GM21576 (cell line): ENCODE data around the gene CIDEB.

Experiments
- ATAC-seq: cut with Tn5 transposase; IDR thresholded peaks from one replicate; pipeline ENCODE4 v1.9.1; 2021; ENCODE audit warnings: mild to moderate bottlenecking, moderate library complexity; ENCODE audit not compliant: unreplicated experiment

Gene CIDEB

GRCh38 chr14:24270537-24271133 is 37.1 kb downstream of the CIDEB start:
- ATAC-seq, result no peak

GRCh38 chr14:24269910-24270536 is 37.8 kb downstream of the CIDEB start:
- ATAC-seq, result no peak

GRCh38 chr14:24269368-24269767 is 38.4 kb downstream of the CIDEB start:
- ATAC-seq, result no peak

GRCh38 chr14:24268225-24268624 is 39.6 kb downstream of the CIDEB start:
- ATAC-seq, result no peak

GRCh38 chr14:24267516-24267915 is 40.3 kb downstream of the CIDEB start:
- no peak for ATAC-seq

- ATAC-seq, result no peak
Observed at GRCh38 chr14:24266344-24267244, 41.2 kb downstream of the CIDEB start.

GRCh38 chr14:24264298-24264697 is 43.5 kb downstream of the CIDEB start:
- ATAC-seq, result no peak

GRCh38 chr14:24263848-24264247 is 43.9 kb downstream of the CIDEB start:
- no peak for ATAC-seq

- no peak for ATAC-seq
Observed at GRCh38 chr14:24262821-24263733, 44.7 kb downstream of the CIDEB start, which contains the start of gene TGM1. TSS of gene TGM1 (minus strand) at chr14:24263177. CDS start at chr14:24262352, 825 bp downstream.

GRCh38 chr14:24261969-24262327 is 45.8 kb downstream of the CIDEB start:
- no peak for ATAC-seq

- ATAC-seq, result no peak
Observed at GRCh38 chr14:24261256-24261968, 46.4 kb downstream of the CIDEB start.

- ATAC-seq, result no peak
Observed at GRCh38 chr14:24260780-24261157, 47.0 kb downstream of the CIDEB start.

GRCh38 chr14:24260026-24260779 is 47.6 kb downstream of the CIDEB start:
- ATAC-seq, result no peak

GRCh38 chr14:24259282-24260025 is 48.3 kb downstream of the CIDEB start:
- no peak for ATAC-seq

- no peak for ATAC-seq
Observed at GRCh38 chr14:24258548-24259265, 49.1 kb downstream of the CIDEB start.

- ATAC-seq, result no peak
Observed at GRCh38 chr14:24258119-24258518, 49.7 kb downstream of the CIDEB start.

GRCh38 chr14:24256960-24257359 is 50.8 kb downstream of the CIDEB start:
- no peak for ATAC-seq
